ENCODE results near the gene GGCX.

DNA sequence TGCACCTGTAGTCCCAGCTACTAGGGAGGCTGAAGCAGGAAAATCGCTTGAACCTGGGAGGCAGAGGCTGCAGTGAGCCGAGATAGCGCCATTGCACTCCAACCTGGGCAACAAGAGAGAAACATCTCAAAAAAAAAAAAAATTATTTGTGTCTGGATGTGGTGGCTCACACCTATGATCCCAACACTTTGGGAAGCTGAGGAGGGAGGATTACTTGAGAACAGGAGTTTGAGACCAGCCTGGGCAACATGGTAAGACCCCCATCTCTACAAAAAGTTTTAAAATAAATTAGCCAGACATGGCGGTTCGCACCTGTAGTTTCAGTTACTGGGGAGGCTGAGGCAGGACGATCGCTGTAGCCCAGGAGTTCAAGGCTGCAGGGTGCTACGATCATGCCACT lies 14.4 kb upstream of the GGCX start:
- TF ChIP-seq POLR2A (IDR thresholded peaks at IDR 0.05) (no peak), POLR2AphosphoS5 (IDR thresholded peaks at IDR 0.05) (no peak)
- TF ChIP-seq, protein P1, sequence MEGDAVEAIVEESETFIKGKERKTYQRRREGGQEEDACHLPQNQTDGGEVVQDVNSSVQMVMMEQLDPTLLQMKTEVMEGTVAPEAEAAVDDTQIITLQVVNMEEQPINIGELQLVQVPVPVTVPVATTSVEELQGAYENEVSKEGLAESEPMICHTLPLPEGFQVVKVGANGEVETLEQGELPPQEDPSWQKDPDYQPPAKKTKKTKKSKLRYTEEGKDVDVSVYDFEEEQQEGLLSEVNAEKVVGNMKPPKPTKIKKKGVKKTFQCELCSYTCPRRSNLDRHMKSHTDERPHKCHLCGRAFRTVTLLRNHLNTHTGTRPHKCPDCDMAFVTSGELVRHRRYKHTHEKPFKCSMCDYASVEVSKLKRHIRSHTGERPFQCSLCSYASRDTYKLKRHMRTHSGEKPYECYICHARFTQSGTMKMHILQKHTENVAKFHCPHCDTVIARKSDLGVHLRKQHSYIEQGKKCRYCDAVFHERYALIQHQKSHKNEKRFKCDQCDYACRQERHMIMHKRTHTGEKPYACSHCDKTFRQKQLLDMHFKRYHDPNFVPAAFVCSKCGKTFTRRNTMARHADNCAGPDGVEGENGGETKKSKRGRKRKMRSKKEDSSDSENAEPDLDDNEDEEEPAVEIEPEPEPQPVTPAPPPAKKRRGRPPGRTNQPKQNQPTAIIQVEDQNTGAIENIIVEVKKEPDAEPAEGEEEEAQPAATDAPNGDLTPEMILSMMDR (IDR thresholded peaks at IDR 0.05) = no peak
